ENCODE measurements around the gene RUSC1. TPM values are rescaled to one million over a fixed set of nuclear protein-coding genes. Genes with fewer than 3 reads are reported as not detected.

Gene RUSC1
- total RNA-seq, 1 experiment from 2014 or later: 69.2 TPM

DNA sequence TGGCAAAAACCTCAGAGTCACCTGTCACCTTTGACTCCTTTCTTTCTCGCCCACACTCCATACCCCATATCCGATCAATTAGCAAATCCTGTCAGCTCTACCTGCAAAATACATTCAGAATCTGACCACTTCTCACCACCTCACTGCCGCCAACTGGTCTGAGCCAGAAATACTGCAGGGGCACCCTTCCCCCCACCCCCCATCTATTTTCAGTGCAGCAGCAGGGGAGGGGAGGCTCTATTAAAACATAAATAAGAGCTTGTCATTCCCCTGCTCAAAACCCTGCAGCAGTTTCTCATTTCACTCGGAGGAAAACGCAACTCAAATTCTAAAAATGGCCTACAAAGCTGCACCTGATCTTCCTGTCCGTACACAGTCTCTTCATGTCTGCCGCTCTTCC lies 23.3 kb upstream of the RUSC1 start:
- Histone ChIP-seq H3K36me3 (ENCODE audit: control insufficient read depth in 1 of 2, insufficient read depth in 2 of 2, low read length in 2 of 2) (no peaks in the 10 kb centered on the region), H3K4me3 (replicated peaks in 1 of 2; ENCODE audit: low read depth in 1 of 2, low read length in 2 of 2) (no peak overlapping the region), H3K4me1 (ENCODE audit: control insufficient read depth in 1 of 2, insufficient read depth in 2 of 2, low read length in 2 of 2) (no peaks in the 10 kb centered on the region; a peak in 1 of 4 replicates), H3K9me2 (ENCODE audit: insufficient read depth) (no peaks in the 10 kb centered on the region), H3K4me2 (ENCODE audit: low read length) (no peak overlapping the region), H3K27me3 (ENCODE audit: insufficient read depth, low read length) (no peaks in the 10 kb centered on the region), H3K9me3 (ENCODE audit: control insufficient read depth in 1 of 2, insufficient read depth in 1 of 2, low read depth in 1 of 2, low read length in 2 of 2) (no peaks in the 10 kb centered on the region), H3K79me2 (ENCODE audit: insufficient read depth, low read length) (no peaks in the 10 kb centered on the region), H4K20me1 (ENCODE audit: insufficient read depth) (no peaks in the 10 kb centered on the region), H3K27ac (ENCODE audit: low read depth, low read length) (no peak overlapping the region), H2AFZ (ENCODE audit: low read depth, low read length, poor library complexity, severe bottlenecking) (no peak overlapping the region), H3K9ac (ENCODE audit: low read length) (no peak overlapping the region)
- ChIA-PET CTCF (no interaction called here), POLR2A (no interaction called here), RAD21 (ENCODE audit: low non-redundant PET in 1 of 2, low total read pairs in 2 of 2, uncharacterized antibody in 2 of 2, unreplicated experiment in 2 of 2) (no interaction called here)
- no TSS peak for BruUV-seq (replicated peaks)
- no peak for ATAC-seq
- TF ChIP-seq ELF1 (IDR thresholded peaks at IDR 0.05; ENCODE audit: borderline replicate concordance, low read depth) (no peak), REST (IDR thresholded peaks at IDR 0.05; ENCODE audit: low read depth) (no peak), ZBTB33 (IDR thresholded peaks at IDR 0.05; ENCODE audit: extremely low read depth, insufficient replicate concordance, low read length) (no peak), CEBPB (IDR thresholded peaks at IDR 0.05; ENCODE audit: low read depth) (no peak), CTCF (IDR thresholded peaks at IDR 0.05 in 2 of 3, conservative IDR thresholded peaks at IDR 0.05 in 1 of 3; ENCODE audit: borderline replicate concordance in 1 of 3, insufficient read depth in 1 of 3, low read depth in 2 of 3, low read length in 2 of 3) (no peak), SP1 (IDR thresholded peaks at IDR 0.05; ENCODE audit: low read depth) (no peak), JUND (IDR thresholded peaks at IDR 0.05) (no peak), SIN3A (IDR thresholded peaks at IDR 0.05; ENCODE audit: low read depth) (no peak), ATF3 (IDR thresholded peaks at IDR 0.05) (no peak)
- DNase-seq (ENCODE audit: low read depth, low spot score): no peak
- intact Hi-C loops (cut with micrococcal nuclease): no loop called here

Measured in HCT116 (cell line).